Measurements from ENCODE around the gene PXMP2.

DNA sequence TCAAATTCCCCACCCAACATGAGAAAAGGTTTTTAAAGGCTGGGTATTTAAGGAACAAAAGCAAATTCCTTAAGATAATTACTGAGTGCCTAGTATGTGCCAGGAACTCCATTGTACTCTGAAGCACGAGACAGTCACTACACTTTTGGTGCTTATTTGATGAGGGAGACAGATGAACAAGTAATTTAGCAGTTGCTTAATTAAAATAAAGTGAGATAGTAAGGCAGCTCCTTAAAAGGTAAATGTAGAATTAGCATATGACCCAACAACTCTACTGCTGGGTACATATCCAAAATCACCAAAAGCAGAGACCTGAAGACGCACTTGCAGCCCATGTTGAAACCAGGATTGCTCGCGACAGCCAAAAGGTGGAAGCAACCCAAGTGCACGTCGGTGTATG is 21.6 kb upstream of the PXMP2 start:
- TF ChIP-seq, protein P1, sequence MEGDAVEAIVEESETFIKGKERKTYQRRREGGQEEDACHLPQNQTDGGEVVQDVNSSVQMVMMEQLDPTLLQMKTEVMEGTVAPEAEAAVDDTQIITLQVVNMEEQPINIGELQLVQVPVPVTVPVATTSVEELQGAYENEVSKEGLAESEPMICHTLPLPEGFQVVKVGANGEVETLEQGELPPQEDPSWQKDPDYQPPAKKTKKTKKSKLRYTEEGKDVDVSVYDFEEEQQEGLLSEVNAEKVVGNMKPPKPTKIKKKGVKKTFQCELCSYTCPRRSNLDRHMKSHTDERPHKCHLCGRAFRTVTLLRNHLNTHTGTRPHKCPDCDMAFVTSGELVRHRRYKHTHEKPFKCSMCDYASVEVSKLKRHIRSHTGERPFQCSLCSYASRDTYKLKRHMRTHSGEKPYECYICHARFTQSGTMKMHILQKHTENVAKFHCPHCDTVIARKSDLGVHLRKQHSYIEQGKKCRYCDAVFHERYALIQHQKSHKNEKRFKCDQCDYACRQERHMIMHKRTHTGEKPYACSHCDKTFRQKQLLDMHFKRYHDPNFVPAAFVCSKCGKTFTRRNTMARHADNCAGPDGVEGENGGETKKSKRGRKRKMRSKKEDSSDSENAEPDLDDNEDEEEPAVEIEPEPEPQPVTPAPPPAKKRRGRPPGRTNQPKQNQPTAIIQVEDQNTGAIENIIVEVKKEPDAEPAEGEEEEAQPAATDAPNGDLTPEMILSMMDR (conservative IDR thresholded peaks at IDR 0.05; ENCODE audit: low read depth, low read length), result no peak
- TF ChIP-seq EZH2phosphoT487 (IDR thresholded peaks at IDR 0.05; ENCODE audit: borderline replicate concordance, low read length) (no peak), EZH2 (IDR thresholded peaks at IDR 0.05; ENCODE audit: low read length, unreplicated experiment) (no peak)
